IPS-NIHi7 (cell line): ENCODE results near the gene UNC80.

Source experiments
- DNase-seq: peaks from one replicate; pipeline ENCODE4 v3.0.0; 2012; ENCODE audit warnings: mixed read lengths; ENCODE audit errors: extremely low spot score

Gene UNC80

GRCh38 chr2:210027608-210028007 lies 256.0 kb downstream of the UNC80 start:
- DNase-seq, result no peak

- no peak for DNase-seq
These were observed 256.5 kb downstream of the UNC80 start for GRCh38 chr2:210028178-210028577.

- DNase-seq, result no peak
These were observed 262.6 kb downstream of the UNC80 start for GRCh38 chr2:210034087-210034683.

- DNase-seq, result no peak
These were observed 264.0 kb downstream of the UNC80 start for GRCh38 chr2:210035679-210036078.

GRCh38 chr2:210038078-210038477 lies 266.4 kb downstream of the UNC80 start:
- no peak for DNase-seq

- DNase-seq, result no peak
These were observed 275.3 kb downstream of the UNC80 start for GRCh38 chr2:210046851-210047500.
